GM19324 (cell line): ENCODE measurements around the gene CYCS.
A peak's percentile ranks its signal among the peaks of the same experiment; 100 is the strongest.
"Not testable (repeated sequence)": the region's sequence is repeated elsewhere in the genome, so short reads cannot be mapped to it uniquely, and the experiment has no call there.

Experiments used
- ATAC-seq: cut with Tn5 transposase; IDR thresholded peaks from one replicate; pipeline ENCODE4 v1.9.1; 2021; ENCODE audit warnings: mild to moderate bottlenecking, moderate library complexity; ENCODE audit not compliant: unreplicated experiment, low FRiP score

The CYCS gene

DNA sequence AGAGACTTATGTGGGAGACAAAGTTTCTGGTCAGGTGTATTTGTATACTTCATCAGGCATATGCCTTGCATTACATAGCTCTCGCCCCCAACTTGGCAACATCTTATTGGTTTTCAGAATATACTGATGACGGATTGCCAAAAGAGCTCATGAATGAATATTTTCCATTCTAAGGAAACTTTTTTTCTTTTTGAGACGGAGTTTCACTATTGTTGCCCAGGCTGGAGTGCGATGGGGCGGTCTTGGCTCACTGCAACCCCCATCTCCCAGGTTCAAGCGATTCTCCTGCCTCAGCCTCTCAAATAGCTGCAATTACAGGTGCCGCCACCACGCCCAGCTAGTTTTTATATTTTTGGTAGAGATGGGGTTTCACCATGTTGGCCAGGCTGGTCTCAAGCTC is 6.0 kb downstream of the CYCS start:
- no peak for ATAC-seq

DNA sequence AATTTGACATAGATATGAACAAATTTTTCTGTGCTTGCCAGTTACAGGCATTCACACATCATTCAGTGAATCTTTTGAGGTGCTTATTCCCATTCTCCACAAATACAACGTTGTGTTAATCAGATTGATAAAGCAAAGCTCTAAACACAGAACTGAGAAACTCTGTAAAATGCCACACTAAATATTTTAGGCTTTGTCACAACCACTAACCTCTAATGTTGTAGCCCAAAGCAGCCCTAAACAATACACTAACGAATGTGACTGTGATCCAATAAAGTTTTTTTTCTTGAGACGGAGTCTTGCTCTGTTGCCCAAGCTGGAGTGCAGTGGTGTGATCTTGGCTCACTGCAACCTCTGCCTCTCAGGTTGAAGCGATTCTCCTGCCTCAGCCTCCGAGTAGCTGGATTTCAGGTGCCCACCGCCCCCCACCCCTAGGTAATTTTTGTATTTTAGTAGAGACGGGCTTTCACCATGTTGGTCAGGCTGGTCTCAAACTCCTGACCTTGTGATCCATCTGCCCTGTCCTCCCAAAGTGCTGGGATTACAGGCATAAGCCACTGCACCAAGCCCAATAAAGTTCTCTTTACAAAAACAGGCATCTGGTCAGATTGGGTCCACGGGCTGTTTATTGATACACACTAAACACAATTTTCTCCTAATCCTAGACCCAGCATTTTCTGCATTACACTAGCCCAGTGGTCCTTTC is 6.9 kb downstream of the CYCS start:
- ATAC-seq: peak; percentile 13

DNA sequence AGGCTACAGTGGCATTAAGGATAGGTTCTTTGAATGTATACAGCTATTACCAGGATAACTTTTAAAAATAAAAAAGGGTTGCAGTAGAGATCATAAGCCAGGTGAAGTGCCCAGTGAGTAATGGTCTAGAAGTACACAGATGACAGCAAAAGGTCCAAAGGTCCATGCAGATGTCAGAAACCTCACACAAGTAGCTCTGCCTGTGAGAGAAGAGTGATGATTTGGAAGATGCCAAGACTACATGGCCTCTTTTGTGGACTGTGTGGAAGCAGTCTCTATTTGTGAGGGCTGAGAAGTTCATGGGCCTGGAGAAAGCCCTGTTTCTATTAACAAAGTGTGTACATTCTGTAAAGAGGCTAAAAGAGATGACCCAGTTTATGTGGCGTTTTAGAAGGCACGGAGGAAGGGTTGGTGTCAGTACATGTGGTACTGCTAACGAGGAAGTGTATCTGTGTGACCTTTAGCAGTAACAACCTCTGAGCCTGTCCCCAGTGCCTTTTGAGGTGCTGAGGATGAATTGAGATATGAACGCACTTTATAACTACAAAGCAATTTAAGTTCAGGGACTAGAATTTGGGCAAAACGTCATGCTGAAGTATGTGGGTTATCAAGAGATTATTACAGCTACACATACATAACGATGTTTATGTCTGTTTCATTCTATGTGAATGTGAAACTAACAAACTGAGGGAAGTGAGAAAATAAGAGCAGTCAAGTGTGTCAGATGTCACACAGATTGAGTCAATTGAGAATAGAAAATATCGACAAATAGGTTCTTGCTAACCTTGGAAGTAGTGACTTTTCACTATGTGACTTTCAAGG is 7.6 kb downstream of the CYCS start:
- peak; percentile 81 for ATAC-seq

DNA sequence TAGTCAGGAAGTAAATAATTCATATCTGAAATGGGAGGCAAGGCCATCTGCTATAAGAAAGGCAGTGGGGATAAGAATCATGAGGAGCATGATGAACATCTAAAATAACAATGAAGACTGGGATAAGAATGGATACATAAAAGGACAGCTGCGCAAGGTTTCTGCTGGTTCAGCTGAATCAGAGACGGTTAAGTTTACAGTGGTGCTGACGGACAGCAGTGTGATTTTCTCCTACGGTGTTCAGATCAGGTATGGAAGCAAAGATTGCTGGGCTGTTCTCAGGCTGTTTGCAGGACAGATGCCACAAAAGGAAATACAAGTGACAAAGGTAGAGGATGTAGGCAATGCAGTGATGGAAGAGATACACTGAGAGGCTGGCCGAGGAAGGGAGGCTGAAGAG is 8.4 kb downstream of the CYCS start:
- ATAC-seq: no peak

DNA sequence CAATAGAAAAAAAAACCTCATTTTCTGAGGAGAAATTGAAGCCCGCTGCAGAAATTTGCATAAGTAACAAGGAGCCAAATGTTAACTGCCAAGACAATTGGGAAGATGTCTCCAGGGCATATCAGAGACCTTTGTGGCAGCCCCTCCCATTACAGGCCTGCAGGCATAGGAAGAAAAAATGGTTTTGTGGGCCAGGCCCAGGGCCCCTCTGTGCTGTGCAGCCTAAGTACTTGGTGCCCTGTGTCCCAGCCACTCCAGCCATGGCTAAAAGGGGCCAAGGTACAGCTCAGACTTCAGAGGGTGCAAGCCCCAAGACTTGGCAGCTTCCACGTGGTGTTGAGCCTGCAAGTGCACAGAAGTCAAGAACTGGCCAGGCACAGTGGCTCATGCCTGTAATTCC is 14.5 kb downstream of the CYCS start:
- not testable (repeated sequence) for ATAC-seq

DNA sequence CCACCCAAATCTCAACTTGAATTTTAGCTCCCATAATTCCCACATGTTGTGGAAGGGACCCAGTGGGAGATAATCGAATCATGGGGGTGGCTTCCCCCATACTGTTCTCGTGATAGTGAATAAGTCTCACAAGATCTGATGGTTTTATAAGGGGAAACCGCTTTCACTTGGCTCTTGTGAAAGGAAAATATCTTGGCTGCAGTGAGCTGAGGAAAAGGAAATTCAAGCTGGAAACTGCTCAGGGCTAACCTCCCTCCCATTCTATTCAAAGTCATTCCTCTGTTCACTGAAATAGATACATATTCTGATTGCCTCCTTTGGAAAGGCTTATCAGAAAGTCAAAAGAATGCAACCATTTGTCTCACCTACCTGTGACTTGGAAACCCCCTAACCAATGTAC is 15.8 kb downstream of the CYCS start:
- no peak for ATAC-seq

DNA sequence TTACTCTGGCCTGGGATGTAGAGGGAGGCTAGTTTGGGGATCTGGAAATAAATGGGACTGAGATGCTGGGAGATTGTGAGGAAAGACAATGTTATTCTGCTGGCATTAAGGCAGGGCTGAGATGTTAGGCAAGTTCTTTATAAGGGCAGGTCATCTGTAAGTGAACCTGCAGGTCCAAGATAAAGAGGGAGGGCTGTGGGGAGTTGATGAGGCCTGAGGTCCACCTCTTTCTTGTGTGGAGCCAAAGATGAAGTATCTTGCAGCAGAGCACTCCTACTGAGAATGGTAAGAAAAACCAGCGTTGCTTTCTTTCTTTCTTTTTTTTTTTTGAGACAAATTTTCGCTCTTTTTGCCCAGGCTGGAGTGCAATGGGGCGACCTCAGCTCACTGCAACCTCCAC is 19.1 kb downstream of the CYCS start:
- no peak for ATAC-seq

DNA sequence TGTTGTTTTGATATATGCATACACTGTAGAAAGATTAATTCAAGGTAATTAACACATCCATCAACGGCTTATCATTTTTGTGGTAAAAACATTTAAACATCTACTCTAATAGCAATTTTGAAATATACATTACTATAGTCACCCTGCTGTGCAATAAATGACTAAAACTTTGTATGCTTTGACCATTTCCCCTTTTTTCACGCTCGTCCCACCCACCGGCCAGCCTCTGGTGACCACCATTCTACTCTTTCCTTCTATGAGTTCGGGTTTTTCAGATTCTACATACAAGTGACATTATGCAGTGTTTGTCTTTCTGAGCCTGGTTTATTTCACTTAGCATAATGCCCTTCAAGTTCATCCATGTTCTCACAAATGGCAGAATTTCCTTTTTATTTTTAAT is 21.3 kb downstream of the CYCS start:
- no peak for ATAC-seq

DNA sequence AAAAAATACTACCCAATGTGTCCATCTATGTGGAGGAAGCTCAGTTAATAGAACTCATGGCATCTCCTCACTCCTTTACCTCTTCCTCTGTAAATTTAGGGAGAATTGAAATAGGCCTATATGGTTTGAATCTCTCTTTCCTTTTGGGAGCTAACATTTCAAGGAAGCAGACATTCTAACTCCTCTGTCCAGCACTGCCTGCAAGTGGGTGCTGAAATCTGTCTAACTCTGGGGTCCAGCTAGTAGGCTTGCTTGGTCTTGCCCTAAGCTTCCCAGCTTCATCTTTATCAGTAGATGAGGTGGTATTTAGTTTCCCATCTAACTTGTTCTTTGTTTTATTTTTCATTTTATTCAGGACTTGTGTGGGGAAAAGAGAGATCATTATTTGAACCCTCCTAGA is 23.2 kb downstream of the CYCS start:
- ATAC-seq: no peak

DNA sequence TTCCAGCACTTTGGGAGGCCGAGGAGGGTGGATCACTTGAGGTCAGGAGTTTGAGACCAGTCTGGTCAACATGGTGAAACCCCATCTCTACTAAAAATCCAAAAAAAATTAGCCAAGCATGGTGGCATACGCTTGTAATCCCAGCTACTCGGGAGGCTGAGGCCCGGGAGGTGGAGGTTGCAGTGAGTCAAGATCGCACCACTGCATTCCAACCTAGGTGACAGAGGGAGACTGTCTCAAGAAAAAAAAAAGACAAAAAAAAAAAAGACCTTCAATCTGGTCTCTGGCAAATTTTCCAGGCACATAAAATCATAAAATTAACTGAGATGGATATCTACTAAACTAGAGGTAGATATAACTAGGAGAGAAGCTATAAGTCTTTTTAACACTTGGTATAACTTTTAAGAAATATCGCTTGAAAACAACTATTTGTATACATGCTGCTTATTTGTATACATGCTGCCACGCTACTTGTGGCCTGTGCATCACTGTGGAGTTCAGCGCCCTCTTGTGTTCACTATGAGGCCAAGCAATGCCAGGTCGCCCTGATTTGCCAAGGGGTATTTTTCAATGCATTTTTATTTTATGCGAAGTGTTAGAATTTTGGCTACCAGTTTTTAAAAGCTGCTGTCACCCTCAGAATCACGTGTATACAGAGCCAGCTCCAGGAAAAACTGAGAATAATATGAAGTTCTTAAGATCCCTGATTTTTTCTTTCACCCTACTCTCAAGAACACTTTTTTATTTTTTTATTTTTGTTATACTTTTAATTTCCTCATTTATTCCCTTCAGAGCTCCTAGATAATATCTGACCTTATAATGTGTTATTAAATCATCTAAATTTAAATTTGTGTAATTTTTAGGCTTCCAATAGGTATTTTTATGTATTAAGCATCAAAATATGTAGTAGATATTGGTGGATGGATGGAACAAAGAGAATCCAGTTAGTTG is 26.7 kb downstream of the CYCS start:
- ATAC-seq: no peak

DNA sequence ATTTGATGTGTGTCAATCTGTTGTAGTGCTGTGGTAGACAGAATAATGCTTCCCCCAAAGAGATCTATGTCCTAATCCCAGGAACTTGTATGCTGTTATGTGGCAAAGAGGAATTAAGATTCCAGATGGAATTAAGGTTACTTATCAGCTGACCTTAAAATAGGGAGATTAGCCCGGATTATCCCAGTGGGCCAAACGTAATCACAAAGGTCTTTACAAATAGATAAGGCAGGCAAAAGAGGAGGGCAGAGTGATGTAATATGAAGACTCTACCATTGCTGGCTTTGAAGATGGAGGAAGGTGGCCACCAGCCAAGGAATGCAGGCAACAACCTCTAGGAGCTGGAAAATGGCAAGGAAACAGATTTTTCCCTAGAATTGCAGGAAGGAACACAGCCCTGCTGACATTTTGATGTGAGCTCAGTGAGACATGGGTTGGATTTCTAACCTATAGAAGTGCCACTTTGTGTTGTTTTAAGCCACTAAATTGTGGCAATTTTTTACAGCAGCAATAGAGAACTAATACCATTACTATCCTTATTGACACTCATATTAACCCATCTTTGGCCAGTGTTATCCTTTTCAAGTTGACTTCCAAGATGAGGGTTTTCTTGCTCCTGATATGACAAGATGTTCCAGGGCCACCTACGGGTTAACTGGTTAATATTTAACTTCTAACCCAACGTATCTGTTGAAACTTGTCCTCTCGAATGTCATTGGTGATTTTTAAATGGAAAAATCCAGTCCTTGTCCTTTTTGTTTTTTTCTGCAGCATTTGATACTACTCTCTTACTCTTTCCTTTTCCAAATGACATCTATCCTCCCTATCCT is 29.3 kb downstream of the CYCS start:
- no peak for ATAC-seq

DNA sequence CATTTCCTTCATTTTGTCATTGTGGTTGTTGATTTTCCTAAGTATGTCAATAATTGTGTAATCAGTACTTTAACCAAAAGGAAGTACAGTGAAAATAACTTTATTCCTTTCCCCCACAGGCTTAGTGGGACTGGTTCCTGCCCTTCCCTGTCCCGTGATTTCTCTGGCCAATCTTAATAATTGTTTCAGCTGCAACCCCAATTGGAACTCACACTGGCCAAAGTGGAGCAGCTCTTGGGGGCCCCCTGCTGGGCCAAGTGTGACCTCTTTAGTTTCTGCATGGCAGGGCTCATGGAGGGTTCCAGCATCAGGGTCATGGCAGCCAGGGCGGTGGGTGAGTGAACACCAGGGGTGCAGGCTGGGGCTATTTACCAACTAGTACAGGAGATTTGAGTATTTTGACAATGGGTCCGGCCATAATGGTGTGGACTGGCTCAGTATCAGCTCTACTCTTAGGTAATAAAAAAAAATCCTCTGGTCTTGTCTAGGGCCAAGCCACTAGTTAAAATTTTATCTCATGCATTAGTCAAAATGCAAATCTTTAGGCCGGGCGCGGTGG is 31.7 kb downstream of the CYCS start:
- ATAC-seq: no peak

DNA sequence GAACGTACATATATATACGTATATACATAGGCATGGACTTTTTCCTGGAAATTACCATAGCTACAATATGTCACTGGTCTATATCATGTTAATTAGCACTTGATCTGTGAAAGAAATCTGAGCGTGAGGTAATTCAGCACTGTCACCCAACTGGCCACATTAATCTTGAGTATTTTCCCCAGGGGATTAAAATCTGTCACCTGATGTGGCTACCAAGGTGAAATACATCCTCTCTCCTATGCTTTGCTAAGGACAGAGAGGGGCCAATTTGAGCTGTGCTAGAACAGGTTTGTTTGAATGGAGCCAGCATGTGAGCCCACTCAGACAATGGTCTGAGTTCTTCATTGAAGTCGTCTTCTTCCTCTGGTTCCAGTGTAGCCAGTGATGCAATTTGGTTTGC is 33.3 kb downstream of the CYCS start:
- no peak for ATAC-seq

DNA sequence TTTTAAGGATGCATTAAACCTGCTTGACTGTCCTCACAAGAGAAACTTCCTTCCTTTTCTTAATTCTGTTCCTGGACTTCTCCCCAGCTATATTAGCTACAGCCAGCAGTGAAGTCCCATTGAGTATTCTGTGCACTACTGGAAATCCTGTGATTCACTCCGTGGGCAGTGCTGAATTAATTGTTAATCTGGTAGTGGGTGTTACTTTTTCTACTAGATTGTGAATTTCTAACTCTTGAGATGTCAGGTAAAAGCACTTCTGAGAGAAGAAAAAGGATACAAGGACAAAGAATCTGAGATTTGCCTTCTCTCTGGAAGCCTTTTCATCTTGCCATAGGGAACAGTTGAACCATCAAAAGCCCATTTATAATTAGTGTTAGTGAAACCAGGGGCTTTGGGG is 33.9 kb downstream of the CYCS start:
- no peak for ATAC-seq

DNA sequence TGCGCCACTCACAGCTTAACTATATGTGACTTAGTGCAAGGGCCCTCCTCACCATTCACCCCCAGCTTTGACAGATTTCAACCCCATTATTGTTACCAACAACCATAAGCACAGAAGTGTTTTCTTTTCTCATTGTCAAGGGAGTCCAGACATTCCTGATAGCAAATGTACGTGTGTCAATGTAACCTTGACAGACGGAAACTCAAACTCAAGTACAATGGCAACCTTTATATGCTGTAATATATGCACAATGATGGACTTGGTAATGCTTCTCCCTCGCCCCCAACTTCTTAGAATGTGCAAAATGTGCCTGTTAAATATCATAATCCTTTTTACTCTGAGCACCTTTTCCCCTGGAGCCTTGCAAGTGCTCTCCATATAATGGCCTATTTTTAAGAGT is 34.7 kb downstream of the CYCS start:
- no peak for ATAC-seq

DNA sequence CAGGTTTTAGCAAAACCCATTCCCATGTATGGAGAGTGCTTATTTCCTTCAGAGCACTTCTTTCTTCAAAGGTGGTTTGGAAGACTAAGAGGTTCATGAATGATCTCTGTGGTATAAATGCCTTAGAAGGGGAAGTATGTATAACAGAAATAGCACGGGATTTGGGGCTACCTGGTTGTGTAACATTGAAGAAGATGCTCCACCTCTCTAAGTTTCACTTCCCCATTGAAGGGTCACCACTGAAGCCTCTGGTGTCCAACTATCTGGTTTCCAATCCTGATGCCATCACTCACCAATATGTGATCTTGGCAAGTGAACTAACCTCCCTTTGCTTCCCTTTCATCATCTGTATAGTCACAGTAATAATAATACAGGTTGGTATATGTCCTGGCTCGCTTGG is 37.2 kb downstream of the CYCS start:
- ATAC-seq: peak; percentile 70

DNA sequence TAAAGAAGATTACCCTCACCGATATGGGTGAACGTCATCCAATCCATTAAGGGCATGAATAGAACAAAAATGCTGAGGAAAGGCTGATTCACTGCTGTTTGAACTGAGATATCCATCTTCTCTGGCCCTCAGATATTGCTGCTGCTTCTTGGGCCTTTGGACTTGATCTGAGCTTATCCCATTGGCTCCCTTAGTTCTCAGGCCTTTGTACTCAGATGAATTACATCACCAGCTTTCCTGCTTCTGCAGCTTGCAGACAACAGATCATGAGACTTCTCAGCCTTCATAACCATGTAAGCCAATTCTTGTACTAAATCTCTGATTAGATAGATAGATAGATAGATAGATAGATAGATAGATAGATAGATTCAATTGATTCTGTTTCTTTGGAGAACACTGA is 40.2 kb downstream of the CYCS start:
- ATAC-seq: no peak

DNA sequence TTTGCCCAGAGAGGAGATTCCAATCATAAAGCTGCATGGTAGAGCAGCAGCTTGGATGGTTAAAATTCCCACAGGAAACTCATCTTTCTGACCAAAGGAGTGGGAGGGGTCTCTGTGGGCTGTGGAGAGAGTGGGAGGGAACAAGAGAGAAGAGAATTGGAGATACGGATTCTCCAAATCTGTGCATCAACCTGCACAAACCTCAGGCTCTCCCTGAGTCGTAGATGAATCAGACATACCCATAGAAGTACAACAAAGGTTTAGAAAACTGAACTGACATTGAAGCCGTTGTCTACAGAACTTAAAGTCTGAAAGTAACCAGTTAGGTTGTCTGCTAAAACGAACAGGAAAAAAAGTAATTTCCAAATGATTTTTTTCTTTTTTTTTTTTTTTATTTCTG is 41.9 kb downstream of the CYCS start:
- ATAC-seq: no peak

DNA sequence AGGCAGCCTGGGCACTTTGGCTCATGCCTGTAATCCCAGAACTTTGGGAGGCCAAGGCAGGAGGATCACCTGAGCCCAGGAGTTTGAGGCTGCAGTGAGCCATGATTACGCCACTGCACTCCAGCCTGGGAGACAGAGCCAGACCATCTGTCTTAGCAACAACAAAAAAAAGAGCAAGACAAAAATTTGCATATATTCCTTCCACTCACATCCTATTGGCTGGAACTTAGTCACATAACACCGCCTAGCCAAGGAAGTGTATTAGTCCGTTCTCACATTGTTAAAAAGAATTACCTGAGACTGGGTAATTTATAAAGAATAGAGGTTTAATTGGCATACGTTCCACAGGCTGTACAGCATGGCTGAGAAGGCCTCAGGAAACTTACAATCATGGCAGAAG is 43.0 kb downstream of the CYCS start:
- ATAC-seq: not testable (repeated sequence)

DNA sequence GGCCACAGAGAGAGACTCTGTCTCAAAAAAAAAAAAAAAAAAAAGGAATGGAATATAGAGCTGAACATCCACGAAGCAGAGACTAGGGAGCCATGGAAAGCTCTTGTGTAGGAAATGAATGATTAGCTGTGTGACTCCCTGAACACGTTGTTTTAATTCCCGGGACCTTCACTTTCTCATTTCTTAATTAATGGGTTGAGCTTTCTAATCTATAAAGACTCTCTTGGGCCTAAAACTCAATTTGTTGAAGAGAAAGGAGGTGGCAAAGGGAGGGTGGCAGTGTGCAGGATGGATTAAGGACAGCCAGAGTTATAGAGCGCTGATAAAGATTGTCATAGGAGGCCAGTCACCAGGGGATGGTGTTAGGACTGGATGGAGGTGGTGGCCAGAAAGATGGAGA is 48.0 kb downstream of the CYCS start:
- ATAC-seq: no peak
